K562 (cell line): ENCODE data around the gene ATP8B4. TPM values are rescaled to one million over a fixed set of nuclear protein-coding genes. Genes with fewer than 3 reads are reported as not detected.

Experiments used
- ATAC-seq: fragments of 200-7000 bp; cut with Tn5 transposase; 3 replicates; pipeline ENCODE4 v1.9.1; 2020; ENCODE audit warnings: moderate library complexity
- BruUV-seq: library from RNA; stranded (reverse); fragments of 400-500 nt; replicated peaks from 2 replicates; lab custom pipeline; 2021; lab: Mats Ljungman, UMichigan
- CTCF ChIA-PET: fragments of 300-600 bp; formaldehyde crosslinking; extraction: SDS; loops from one replicate; lab custom pipeline; 2021; ENCODE audit warnings: low intra/inter-chr PET ratio; lab: Yijun Ruan, JAX
- POLR2A ChIA-PET: fragments of 300-600, 350-650 bp; sonication (Branson Sonifier 250); formaldehyde crosslinking; extraction: SDS; loops from one replicate; lab custom pipeline; 2021; ENCODE audit warnings: antibody characterized with exemption, inconsistent platforms; lab: Yijun Ruan, JAX
- DNase-seq, 4 experiments: peaks; one replicate each; pipeline versions ENCODE4 v3.0.0 to v3.0.0-alpha.2; 2011 to 2018; ENCODE audit warnings: low spot score in 3 of 4, mixed read lengths in 3 of 4; ENCODE audit errors: extremely low read depth in 1 of 4
- FAIRE-seq: peaks from 2 replicates; lab custom pipeline; 2011; peaks lifted over from hg19 to GRCh38; lab: Jason Lieb, UNC
- H2AFZ ChIP-seq: 2 replicates; pipeline ENCODE4 v1.6.0; 2011; ENCODE audit warnings: low read depth, low read length, control low read depth, inconsistent platforms
- H3K27ac ChIP-seq: fragments of 200-600 bp; 3 replicates; pipeline ENCODE4 v1.8.0; 2011; ENCODE audit warnings: low read depth, mild to moderate bottlenecking, control low read depth, inconsistent platforms, low read length, moderate library complexity, mixed read lengths; ENCODE audit errors: extremely low read depth
- H3K27me3 ChIP-seq, 2 experiments: fragments of 300-600 bp in 1 of 2; 2 replicates in 1 of 2; 3 replicates in 1 of 2; pipeline versions ENCODE4 v1.6.0 to v1.8.0; 2011; ENCODE audit warnings: inconsistent platforms in 2 of 2, low read length in 2 of 2, mild to moderate bottlenecking in 1 of 2, mixed read lengths in 1 of 2, moderate library complexity in 1 of 2; ENCODE audit not compliant: control insufficient read depth in 2 of 2, insufficient read depth in 2 of 2
- H3K36me3 ChIP-seq: fragments of 300-600 bp; 3 replicates; pipeline ENCODE4 v1.8.0; 2011; ENCODE audit warnings: mild to moderate bottlenecking, low read length, inconsistent platforms; ENCODE audit not compliant: control insufficient read depth, insufficient read depth
- H3K4me1 ChIP-seq, 2 experiments: fragments of 200-600 bp in 1 of 2; replicated peaks in 1 of 2; 2 replicates in 1 of 2; 3 replicates in 1 of 2; pipeline versions ENCODE4 v1.5.1 to v1.8.0; 2011; ENCODE audit warnings: inconsistent platforms in 2 of 2, low read length in 2 of 2, mild to moderate bottlenecking in 1 of 2, mixed read lengths in 1 of 2, moderate library complexity in 1 of 2; ENCODE audit not compliant: control insufficient read depth in 2 of 2, insufficient read depth in 2 of 2
- H3K4me2 ChIP-seq: 2 replicates; pipeline ENCODE4 v1.6.1; 2011; ENCODE audit warnings: low read length, control low read depth, inconsistent platforms, mixed read lengths; ENCODE audit not compliant: insufficient read depth
- H3K4me3 ChIP-seq: fragments of 200-600 bp; sonication (generic), shearing (Covaris generic); 2 replicates; pipeline ENCODE4 v1.5.1; 2016; ENCODE audit warnings: control low read depth, inconsistent platforms
- H3K79me2 ChIP-seq: fragments of 200-600 bp; 3 replicates; pipeline ENCODE4 v1.8.0; 2011; ENCODE audit warnings: low read length, inconsistent platforms; ENCODE audit not compliant: control insufficient read depth, insufficient read depth
- H3K9ac ChIP-seq, 2 experiments: 2 replicates each; pipeline versions ENCODE4 v1.6.0 to v1.6.1; 2011; ENCODE audit warnings: low read depth in 2 of 2, low read length in 2 of 2, control low read depth in 1 of 2, inconsistent platforms in 1 of 2, mild to moderate bottlenecking in 1 of 2, mixed read lengths in 1 of 2; ENCODE audit not compliant: insufficient read depth in 1 of 2
- H3K9me1 ChIP-seq: one replicate; pipeline ENCODE4 v1.6.0; 2011; ENCODE audit warnings: inconsistent platforms, mild to moderate bottlenecking, low read length, moderate library complexity; ENCODE audit not compliant: control insufficient read depth, insufficient read depth
- H3K9me3 ChIP-seq: replicated peaks from 2 replicates; pipeline ENCODE4 v1.5.1; 2011; ENCODE audit warnings: low read depth, low read length, inconsistent platforms; ENCODE audit not compliant: control insufficient read depth, insufficient read depth
- H4K20me1 ChIP-seq: replicated peaks from 2 replicates; pipeline ENCODE4 v1.6.1; 2011; ENCODE audit warnings: low read length, inconsistent platforms, mixed read lengths; ENCODE audit not compliant: control insufficient read depth, insufficient read depth
- ARID4B ChIP-seq: sonication (generic); formaldehyde crosslinking; IDR thresholded peaks from 2 replicates; pipeline ENCODE4 v1.8.0; 2022; ENCODE audit warnings: mild to moderate bottlenecking, missing genetic modification reagents
- ASH1L ChIP-seq: fragments of 450-650 bp; IDR thresholded peaks from 2 replicates; pipeline ENCODE4 v1.6.1; 2018; ENCODE audit warnings: borderline replicate concordance, mild to moderate bottlenecking, low read depth; ENCODE audit not compliant: partially characterized antibody
- CREB1 ChIP-seq, 2 experiments: sonication (generic) in 1 of 2; formaldehyde crosslinking in 1 of 2; IDR thresholded peaks; 2 replicates each; pipeline versions ENCODE4 v1.6.1 to v1.8.0; 2012 to 2022; ENCODE audit warnings: inconsistent platforms in 1 of 2, mild to moderate bottlenecking in 1 of 2, missing genetic modification reagents in 1 of 2, moderate library complexity in 1 of 2
- MAFG ChIP-seq: fragments of 450-650 bp; conservative IDR thresholded peaks from 2 replicates; pipeline ENCODE4 v1.6.1; 2016; ENCODE audit warnings: missing genetic modification characterization, missing compliant biosample characterization
- MXD1 ChIP-seq: fragments of 250-450 bp; sonication (Bioruptor Pico); IDR thresholded peaks from 2 replicates; pipeline ENCODE4 v1.8.0; 2021; ENCODE audit warnings: borderline replicate concordance, mild to moderate bottlenecking, moderate library complexity; ENCODE audit not compliant: poor library complexity, severe bottlenecking
- SMAD1 ChIP-seq: fragments of 150-350 bp; IDR thresholded peaks from 2 replicates; pipeline ENCODE4 v1.6.1; 2014; ENCODE audit warnings: low read length, low read depth; ENCODE audit not compliant: partially characterized antibody
- TFAM ChIP-seq: fragments of 250-450 bp; sonication (Bioruptor Pico); conservative IDR thresholded peaks from 2 replicates; pipeline ENCODE4 v1.5.0; 2021; ENCODE audit warnings: mild to moderate bottlenecking, moderate library complexity
- ZNF444 ChIP-seq: fragments of 250-450 bp; sonication (Bioruptor Pico); IDR thresholded peaks from 2 replicates; pipeline ENCODE4 v1.4.0; 2020; ENCODE audit warnings: mild to moderate bottlenecking, moderate library complexity
- ZNF696 ChIP-seq: fragments of 250-450 bp; sonication (Bioruptor Pico); conservative IDR thresholded peaks from 2 replicates; pipeline ENCODE4 v1.4.0; 2020; ENCODE audit warnings: mild to moderate bottlenecking, moderate library complexity
- in situ Hi-C: fragments of 300-500 bp; cut with MboI; formaldehyde crosslinking; loops from 4 replicates; pipeline ENCODE4 v1.15.0; 2018; ENCODE audit warnings: inconsistent platforms, mixed read lengths
- intact Hi-C: fragments of 100-400 bp; cut with micrococcal nuclease; formaldehyde crosslinking; loops from 2 replicates; pipeline ENCODE4 v1.14.2; 2022
- polyA plus RNA-seq, 8 experiments: library from polyadenylated mRNA; depleted of rRNA in 4 of 8; stranded (reverse) in 5 of 8; unstranded in 3 of 8; fragments of >200 nt; fragmentation: Nextera tagmentation in 2 of 8; fragmentation: Illumina TruSeq in 1 of 8; extraction: Ambion mirVana in 2 of 8; extraction: Trizol in 1 of 8; gene quantifications; 2 replicates each; pipeline versions ENCODE4 v1.2.1 to v1.2.3, GENCODE V29; 2011 to 2014; ENCODE audit warnings: inconsistent platforms in 1 of 8, missing spikeins in 1 of 8
- total RNA-seq, 7 experiments: library from RNA; depleted of rRNA in 6 of 7; stranded (reverse); fragments of >200 nt in 6 of 7; fragmentation: Illumina TruSeq in 2 of 7; extraction: Trizol in 2 of 7; gene quantifications; 2 replicates each; pipeline versions ENCODE4 v1.2.1 to v1.2.3, GENCODE V29; 2011 to 2021; ENCODE audit warnings: low replicate concordance in 1 of 7
- TF ChIP-seq, protein P1 (sequence below): fragments of 450-650 bp; IDR thresholded peaks from 2 replicates; pipeline ENCODE4 v1.6.1; 2016; ENCODE audit warnings: low read depth

Gene ATP8B4
- total and polyA plus RNA-seq, 9 of the 15 experiments (the other 6 are each of a cell fraction or from before 2014, with no cell fraction given) = 0.14 to 2.5 (median 0.44) TPM

DNA sequence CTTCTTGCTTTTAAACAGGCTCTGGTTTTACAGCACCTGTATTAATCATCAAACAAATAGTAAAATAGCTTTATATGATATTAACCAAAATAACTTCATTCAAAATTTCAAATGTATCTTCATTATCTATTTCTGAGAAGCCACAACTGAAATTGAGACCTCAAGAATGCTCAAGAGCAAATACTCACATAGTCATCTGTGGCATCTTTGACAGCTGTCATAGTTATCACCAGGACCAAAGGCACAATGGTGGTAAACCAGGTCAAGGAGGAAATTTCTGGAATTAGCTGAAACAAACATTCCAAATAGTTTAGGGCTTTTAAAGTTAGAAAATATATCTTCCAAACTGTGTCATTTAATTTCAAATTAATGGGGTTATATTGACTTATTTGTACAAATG is 74.6 kb downstream of the ATP8B4 start:
- CTCF ChIA-PET = no interaction called here
- no peaks in the 10 kb centered on the region for H3K9me1 ChIP-seq
- no peaks in the 10 kb centered on the region for H3K4me1 ChIP-seq
- H3K79me2 ChIP-seq = no peaks in the 10 kb centered on the region
- FAIRE-seq = no peak
- no peak overlapping the region for H3K9ac ChIP-seq
- in situ Hi-C loops (no loop called here), intact Hi-C loops (no loop called here)
- no peak overlapping the region for H3K4me3 ChIP-seq
- no peaks in the 10 kb centered on the region for H3K27me3 ChIP-seq
- no peak overlapping the region for H3K4me2 ChIP-seq
- POLR2A ChIA-PET = no interaction called here
- no peaks in the 10 kb centered on the region for H4K20me1 ChIP-seq
- H3K36me3 ChIP-seq = no peaks in the 10 kb centered on the region
- no peak for DNase-seq
- no peak for ATAC-seq
- BruUV-seq = no TSS peak
- no peak overlapping the region for H2AFZ ChIP-seq
- no peak overlapping the region for H3K27ac ChIP-seq
- no peaks in the 10 kb centered on the region for H3K9me3 ChIP-seq
- TF ChIP-seq, protein P1, sequence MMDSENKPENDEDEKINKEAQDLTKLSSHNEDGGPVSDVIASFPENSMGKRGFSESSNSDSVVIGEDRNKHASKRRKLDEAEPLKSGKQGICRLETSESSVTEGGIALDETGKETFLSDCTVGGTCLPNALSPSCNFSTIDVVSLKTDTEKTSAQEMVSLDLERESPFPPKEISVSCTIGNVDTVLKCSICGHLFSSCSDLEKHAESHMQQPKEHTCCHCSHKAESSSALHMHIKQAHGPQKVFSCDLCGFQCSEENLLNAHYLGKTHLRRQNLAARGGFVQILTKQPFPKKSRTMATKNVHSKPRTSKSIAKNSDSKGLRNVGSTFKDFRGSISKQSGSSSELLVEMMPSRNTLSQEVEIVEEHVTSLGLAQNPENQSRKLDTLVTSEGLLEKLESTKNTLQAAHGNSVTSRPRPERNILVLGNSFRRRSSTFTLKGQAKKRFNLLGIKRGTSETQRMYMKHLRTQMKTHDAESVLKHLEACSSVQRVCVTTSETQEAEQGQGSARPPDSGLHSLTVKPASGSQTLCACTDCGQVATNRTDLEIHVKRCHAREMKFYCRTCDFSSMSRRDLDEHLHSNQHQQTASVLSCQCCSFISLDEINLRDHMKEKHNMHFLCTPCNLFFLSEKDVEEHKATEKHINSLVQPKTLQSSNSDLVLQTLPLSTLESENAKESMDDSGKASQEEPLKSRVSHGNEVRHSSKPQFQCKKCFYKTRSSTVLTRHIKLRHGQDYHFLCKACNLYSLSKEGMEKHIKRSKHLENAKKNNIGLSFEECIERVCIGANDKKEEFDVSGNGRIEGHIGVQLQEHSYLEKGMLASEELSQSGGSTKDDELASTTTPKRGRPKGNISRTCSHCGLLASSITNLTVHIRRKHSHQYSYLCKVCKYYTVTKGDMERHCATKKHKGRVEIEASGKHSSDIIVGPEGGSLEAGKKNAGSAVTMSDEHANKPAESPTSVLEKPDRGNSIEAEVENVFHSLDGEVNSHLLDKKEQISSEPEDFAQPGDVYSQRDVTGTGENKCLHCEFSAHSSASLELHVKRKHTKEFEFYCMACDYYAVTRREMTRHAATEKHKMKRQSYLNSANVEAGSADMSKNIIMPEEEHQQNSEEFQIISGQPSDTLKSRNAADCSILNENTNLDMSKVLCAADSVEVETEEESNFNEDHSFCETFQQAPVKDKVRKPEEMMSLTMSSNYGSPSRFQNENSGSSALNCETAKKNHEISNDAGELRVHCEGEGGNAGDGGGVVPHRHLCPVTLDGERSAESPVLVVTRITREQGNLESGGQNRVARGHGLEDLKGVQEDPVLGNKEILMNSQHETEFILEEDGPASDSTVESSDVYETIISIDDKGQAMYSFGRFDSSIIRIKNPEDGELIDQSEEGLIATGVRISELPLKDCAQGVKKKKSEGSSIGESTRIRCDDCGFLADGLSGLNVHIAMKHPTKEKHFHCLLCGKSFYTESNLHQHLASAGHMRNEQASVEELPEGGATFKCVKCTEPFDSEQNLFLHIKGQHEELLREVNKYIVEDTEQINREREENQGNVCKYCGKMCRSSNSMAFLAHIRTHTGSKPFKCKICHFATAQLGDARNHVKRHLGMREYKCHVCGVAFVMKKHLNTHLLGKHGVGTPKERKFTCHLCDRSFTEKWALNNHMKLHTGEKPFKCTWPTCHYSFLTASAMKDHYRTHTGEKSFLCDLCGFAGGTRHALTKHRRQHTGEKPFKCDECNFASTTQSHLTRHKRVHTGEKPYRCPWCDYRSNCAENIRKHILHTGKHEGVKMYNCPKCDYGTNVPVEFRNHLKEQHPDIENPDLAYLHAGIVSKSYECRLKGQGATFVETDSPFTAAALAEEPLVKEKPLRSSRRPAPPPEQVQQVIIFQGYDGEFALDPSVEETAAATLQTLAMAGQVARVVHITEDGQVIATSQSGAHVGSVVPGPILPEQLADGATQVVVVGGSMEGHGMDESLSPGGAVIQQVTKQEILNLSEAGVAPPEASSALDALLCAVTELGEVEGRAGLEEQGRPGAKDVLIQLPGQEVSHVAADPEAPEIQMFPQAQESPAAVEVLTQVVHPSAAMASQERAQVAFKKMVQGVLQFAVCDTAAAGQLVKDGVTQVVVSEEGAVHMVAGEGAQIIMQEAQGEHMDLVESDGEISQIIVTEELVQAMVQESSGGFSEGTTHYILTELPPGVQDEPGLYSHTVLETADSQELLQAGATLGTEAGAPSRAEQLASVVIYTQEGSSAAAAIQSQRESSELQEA = no peak
- TF ChIP-seq ASH1L (no peak), SMAD1 (no peak), MXD1 (CRISPR knock-in tag) (no peak), ZNF696 (CRISPR knock-in tag) (no peak), ZNF444 (no peak), ARID4B (CRISPR knock-in tag) (no peak), CREB1 (IDR thresholded peaks at IDR 0.05) (no peak), CREB1 (CRISPR knock-in tag; IDR thresholded peaks at IDR 0.05) (no peak), TFAM (CRISPR knock-in tag) (no peak), MAFG (tag) (no peak)
